ENCODE results near the gene GTF3C1.
"Not testable (repeated sequence)": the region's sequence is repeated elsewhere in the genome, so short reads cannot be mapped to it uniquely, and the experiment has no call there.

GTF3C1 gene

GRCh38 chr16:27437946-27438345 lies 111.8 kb downstream of the GTF3C1 start:
- DNase-seq: no peak

- DNase-seq: no peak
These were observed 112.6 kb downstream of the GTF3C1 start for GRCh38 chr16:27436921-27437650.

GRCh38 chr16:27436065-27436464 lies 113.6 kb downstream of the GTF3C1 start:
- DNase-seq: no peak

GRCh38 chr16:27435146-27435545 lies 114.6 kb downstream of the GTF3C1 start:
- DNase-seq: not testable (repeated sequence)

GRCh38 chr16:27434141-27435051 lies 115.3 kb downstream of the GTF3C1 start:
- DNase-seq: no peak

- no peak for DNase-seq
These were observed 116.1 kb downstream of the GTF3C1 start for GRCh38 chr16:27433636-27434035.

DNA sequence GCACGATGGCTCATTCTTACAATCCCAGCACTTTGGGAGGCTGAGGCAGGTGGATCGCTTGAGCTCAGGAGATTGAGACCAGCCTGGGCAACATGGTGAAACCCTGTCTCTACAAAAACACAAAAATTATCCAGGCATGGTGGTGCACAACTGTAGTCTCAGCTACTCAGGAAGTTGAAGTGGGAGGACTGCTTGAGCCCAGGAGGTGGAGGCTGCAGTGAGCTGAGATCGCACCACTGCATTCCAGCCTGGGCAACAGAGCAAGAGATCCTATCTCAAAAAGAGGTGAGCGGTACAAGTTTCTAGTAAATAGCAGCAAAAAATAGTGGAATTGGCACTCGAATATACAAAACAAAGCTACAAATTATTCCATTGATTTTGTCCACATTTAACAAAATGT lies 116.5 kb downstream of the GTF3C1 start:
- DNase-seq: not testable (repeated sequence)

GRCh38 chr16:27432558-27432957 lies 117.2 kb downstream of the GTF3C1 start:
- DNase-seq: no peak

GRCh38 chr16:27431773-27432532 lies 117.8 kb downstream of the GTF3C1 start:
- no peak for DNase-seq

DNA sequence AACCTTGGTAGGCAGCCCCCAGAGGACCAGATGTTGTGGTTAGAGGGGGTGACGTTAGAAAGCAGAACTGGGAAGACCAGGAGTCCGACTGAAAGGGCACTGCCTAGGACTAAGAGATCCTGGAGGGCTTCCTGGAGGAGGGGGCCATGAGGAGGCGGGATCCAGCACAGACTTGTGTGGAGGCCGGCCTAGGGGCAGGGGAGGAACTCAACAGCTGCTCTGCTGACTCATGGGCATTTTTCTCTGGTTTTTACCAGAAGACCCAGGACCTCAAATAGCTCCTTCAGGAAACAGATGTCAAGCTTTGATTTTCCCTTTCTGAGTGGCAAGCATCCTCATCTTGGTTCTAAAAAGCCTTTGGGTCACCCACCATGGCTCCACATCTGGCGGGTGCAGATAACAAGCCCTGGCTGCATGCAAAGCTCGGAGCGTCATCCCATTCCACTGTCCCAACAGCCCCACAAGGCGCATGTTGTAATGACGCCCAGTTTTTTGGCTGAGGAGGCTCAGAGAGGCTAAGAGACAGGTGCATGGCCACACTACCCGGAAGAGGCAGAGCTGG lies 118.7 kb downstream of the GTF3C1 start:
- DNase-seq: no peak

- no peak for DNase-seq
These were observed 119.2 kb downstream of the GTF3C1 start for GRCh38 chr16:27430512-27430911.

DNA sequence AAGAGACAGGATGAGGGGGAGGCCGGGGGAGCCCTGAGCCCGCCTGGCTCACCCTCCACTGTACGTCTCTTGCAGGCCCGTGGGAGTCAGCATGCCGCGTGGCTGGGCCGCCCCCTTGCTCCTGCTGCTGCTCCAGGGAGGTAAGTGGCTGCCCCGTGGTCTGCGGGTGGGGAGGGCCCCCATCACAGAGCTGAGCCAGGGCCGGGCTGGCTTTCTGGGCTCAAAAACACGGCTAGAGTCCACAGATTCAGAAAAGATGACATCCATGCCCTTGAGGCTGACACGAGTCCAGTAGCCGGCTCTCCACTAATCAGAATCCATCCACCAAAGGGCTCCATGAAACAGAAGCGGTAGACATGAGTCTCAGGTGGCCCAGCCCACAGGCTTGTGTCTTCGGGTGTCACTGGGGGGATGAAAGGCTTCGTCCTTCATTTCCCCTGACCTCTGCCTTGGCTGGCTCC lies 119.7 kb downstream of the GTF3C1 start:
- no peak for DNase-seq

DNA sequence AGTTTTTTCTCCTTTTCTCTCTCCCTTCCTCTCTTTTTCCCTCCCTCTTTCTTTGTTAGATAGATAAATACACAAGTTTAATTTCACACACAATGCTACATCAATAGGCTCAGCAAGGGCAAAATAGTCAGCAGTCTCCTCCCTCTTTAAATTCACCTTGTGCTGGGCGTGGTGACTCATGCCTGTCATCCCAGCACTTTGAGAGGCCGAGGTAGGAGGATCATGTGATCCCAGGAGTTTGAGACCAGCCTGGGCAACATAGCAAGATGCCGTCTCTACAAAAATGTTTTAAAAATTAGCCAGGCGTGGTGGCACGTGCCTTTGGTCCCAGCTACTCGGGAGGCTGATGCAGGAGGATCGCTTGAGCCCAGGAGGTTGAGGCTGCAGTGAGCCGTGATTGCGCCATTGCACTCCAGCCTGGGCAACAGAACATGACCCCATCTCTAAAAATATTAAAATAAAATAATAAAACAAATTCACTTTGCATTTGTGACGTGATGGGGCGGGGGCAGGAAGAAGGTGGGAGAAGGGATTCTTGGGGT lies 120.3 kb downstream of the GTF3C1 start:
- no peak for DNase-seq

GRCh38 chr16:27428026-27428785 lies 121.5 kb downstream of the GTF3C1 start:
- DNase-seq: no peak

- DNase-seq: no peak
These were observed 122.2 kb downstream of the GTF3C1 start for GRCh38 chr16:27427538-27427937.

GRCh38 chr16:27426423-27427408 lies 123.0 kb downstream of the GTF3C1 start:
- peak; percentile 74 for DNase-seq

GRCh38 chr16:27425961-27426360 lies 123.8 kb downstream of the GTF3C1 start:
- DNase-seq: no peak

DNA sequence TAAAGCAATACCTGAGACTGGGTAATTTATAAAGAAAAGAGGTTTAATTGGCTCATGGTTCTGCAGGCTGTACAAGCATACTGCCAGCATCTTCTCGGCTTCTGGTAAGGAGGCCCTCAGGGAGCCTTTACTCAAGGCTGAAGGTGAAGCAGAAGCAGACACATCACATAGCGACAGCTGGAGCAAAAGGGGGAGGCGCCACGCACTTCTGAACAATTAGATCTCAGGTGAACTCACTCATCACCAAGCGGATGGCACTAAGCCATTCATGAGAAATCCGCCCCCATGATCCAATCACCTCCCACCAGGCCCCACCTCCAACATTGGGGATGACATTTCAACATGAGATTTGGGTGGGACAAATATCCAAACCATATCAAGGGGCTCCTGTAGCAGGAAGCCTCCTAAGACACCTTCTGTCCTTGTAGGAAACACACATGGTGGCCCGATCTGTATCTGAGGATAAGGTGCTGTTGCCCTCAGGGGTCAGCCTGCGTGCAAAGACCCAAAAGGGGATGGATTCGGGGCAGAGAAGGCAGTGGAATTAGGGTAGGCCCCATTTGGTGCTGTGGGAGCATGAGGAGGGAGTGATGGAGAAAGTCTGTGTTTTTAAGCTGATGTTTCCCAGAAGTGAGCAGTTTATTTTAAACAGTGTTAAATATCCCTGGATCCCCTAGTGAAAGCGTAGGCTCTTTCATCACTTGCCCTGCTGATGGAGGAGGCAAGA lies 124.8 kb downstream of the GTF3C1 start:
- DNase-seq: no peak

GRCh38 chr16:27421961-27422740 lies 127.6 kb downstream of the GTF3C1 start:
- no peak for DNase-seq
